OCI-LY1 (cell line): Measurements from ENCODE around the gene TCTN3.
"Not testable (repeated sequence)": the region's sequence is repeated elsewhere in the genome, so short reads cannot be mapped to it uniquely, and the experiment has no call there.

Experiments used
- H2AFZ ChIP-seq: fragments of 200-600 bp; sonication (generic), shearing (Covaris generic); 2 replicates; pipeline ENCODE4 v1.6.0; 2014; ENCODE audit warnings: antibody characterized with exemption, mild to moderate bottlenecking, low read length
- H3F3A ChIP-seq: fragments of 200-600 bp; sonication (generic), shearing (Covaris generic); 2 replicates; pipeline ENCODE4 v1.6.0; 2014; ENCODE audit warnings: mild to moderate bottlenecking, antibody characterized with exemption, low read length, moderate library complexity; ENCODE audit not compliant: insufficient read depth
- H3K27ac ChIP-seq: fragments of 200-600 bp; sonication (generic); 2 replicates; pipeline ENCODE4 v1.5.1; 2014; ENCODE audit warnings: low read length, mixed run types, mild to moderate bottlenecking, low read depth; ENCODE audit not compliant: poor library complexity, severe bottlenecking
- H3K27me3 ChIP-seq: fragments of 200-600 bp; sonication (generic); 2 replicates; pipeline ENCODE4 v1.6.0; 2014; ENCODE audit warnings: antibody characterized with exemption, mild to moderate bottlenecking, low read length, moderate library complexity; ENCODE audit not compliant: insufficient read depth
- H3K36me3 ChIP-seq: fragments of 200-600 bp; sonication (generic); 2 replicates; pipeline ENCODE4 v1.6.1; 2014; ENCODE audit warnings: mild to moderate bottlenecking, antibody characterized with exemption, low read length, moderate library complexity, mixed read lengths; ENCODE audit not compliant: insufficient read depth
- H3K4me1 ChIP-seq: fragments of 200-600 bp; sonication (generic); 2 replicates; pipeline ENCODE4 v1.5.1; 2014; ENCODE audit warnings: mild to moderate bottlenecking, low read length, moderate library complexity; ENCODE audit not compliant: insufficient read depth, severe bottlenecking
- H3K4me2 ChIP-seq: fragments of 200-600 bp; sonication (generic), shearing (Covaris generic); 2 replicates; pipeline ENCODE4 v1.6.1; 2014; ENCODE audit warnings: low read length
- H3K4me3 ChIP-seq: fragments of 200-600 bp; sonication (generic); 2 replicates; pipeline ENCODE4 v1.5.1; 2014; ENCODE audit warnings: low read length, low read depth, mild to moderate bottlenecking, mixed read lengths; ENCODE audit not compliant: poor library complexity, severe bottlenecking
- H3K79me2 ChIP-seq: fragments of 200-600 bp; shearing (Covaris generic); 2 replicates; pipeline ENCODE4 v1.6.1; 2016; ENCODE audit warnings: mixed run types, low read length, mixed read lengths; ENCODE audit not compliant: insufficient read depth
- H3K9ac ChIP-seq: fragments of 200-600 bp; sonication (generic), shearing (Covaris generic); 2 replicates; pipeline ENCODE4 v1.6.1; 2014; ENCODE audit warnings: mild to moderate bottlenecking, low read length, mixed read lengths
- H3K9me2 ChIP-seq: fragments of 200-600 bp; sonication (generic), shearing (Covaris generic); 2 replicates; pipeline ENCODE4 v1.6.1; 2014; ENCODE audit warnings: low read depth, mild to moderate bottlenecking, low read length, mixed read lengths
- H3K9me3 ChIP-seq: fragments of 200-600 bp; shearing (Covaris generic); 2 replicates; pipeline ENCODE4 v1.6.1; 2014; ENCODE audit warnings: low read length, mixed read lengths
- H4K20me1 ChIP-seq: fragments of 200-600 bp; sonication (generic), shearing (Covaris generic); 2 replicates; pipeline ENCODE4 v1.6.0; 2016; ENCODE audit warnings: mild to moderate bottlenecking, low read length; ENCODE audit not compliant: insufficient read depth
- EZH2 ChIP-seq: fragments of 200-600 bp; sonication (generic), shearing (Covaris generic); IDR thresholded peaks from 2 replicates; pipeline ENCODE4 v1.8.0; 2017; ENCODE audit warnings: borderline replicate concordance, mixed run types, mild to moderate bottlenecking, antibody characterized with exemption, low read length, moderate library complexity, mixed read lengths
- TF ChIP-seq, protein P1 (sequence below): fragments of 200-600 bp; sonication (generic), shearing (Covaris generic); IDR thresholded peaks from 2 replicates; pipeline ENCODE4 v1.5.1; 2017; ENCODE audit warnings: mild to moderate bottlenecking, antibody characterized with exemption, low read length, moderate library complexity, mixed read lengths

TCTN3 gene

DNA sequence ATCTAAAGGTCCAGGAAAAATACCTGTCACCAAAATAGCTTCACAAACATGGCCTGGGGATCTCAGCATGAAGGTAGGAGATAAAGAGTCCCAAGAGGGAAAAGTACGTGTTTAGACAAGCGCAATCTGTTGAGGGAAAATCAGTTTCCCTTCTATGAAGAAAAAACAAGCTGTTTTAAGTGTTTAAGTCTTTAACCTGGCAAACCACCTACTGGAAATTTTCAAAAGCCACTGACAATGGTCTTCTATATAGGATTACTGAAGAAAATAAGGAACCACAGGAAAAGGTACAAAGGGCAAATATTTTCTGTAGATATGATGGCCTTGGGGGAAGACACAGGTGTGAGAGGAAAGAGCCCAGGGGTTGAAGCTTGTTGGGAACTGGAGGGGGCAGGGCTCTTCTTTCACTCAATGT lies 58.4 kb downstream of the TCTN3 start:
- H3K36me3 ChIP-seq: peaks cover 49% of the 10 kb centered on the region
- no peaks in the 10 kb centered on the region for H3K4me1 ChIP-seq

DNA sequence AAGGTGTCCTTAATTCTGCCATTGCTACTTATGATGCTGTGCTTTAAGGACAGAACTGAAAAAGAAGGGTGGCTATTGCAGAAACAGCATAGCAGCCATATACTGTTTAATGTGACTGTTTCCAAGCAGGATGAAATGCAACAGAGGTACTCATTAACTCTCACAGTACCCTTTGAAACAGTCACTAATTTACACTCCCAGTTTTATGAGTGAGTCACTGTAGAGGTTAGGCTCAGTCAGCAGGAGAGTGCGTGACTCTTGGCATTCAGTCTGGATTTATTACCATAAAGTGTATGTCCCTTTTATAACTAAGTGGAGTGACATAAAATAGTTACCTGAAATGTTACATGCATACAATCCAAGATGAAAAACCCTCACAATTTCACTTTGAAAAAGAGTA lies 64.9 kb downstream of the TCTN3 start:
- Histone ChIP-seq H3K4me2 (no peak overlapping the region), H2AFZ (no peak overlapping the region), H3K27me3 (no peaks in the 10 kb centered on the region), H3F3A (no peaks in the 10 kb centered on the region), H3K9me2 (no peaks in the 10 kb centered on the region), H3K36me3 (peaks cover 59% of the 10 kb centered on the region), H3K79me2 (no peaks in the 10 kb centered on the region), H3K27ac (no peak overlapping the region), H3K9ac (no peak overlapping the region), H3K9me3 (no peaks in the 10 kb centered on the region), H3K4me1 (no peaks in the 10 kb centered on the region), H4K20me1 (no peaks in the 10 kb centered on the region), H3K4me3 (no peak overlapping the region)
- TF ChIP-seq, protein P1, sequence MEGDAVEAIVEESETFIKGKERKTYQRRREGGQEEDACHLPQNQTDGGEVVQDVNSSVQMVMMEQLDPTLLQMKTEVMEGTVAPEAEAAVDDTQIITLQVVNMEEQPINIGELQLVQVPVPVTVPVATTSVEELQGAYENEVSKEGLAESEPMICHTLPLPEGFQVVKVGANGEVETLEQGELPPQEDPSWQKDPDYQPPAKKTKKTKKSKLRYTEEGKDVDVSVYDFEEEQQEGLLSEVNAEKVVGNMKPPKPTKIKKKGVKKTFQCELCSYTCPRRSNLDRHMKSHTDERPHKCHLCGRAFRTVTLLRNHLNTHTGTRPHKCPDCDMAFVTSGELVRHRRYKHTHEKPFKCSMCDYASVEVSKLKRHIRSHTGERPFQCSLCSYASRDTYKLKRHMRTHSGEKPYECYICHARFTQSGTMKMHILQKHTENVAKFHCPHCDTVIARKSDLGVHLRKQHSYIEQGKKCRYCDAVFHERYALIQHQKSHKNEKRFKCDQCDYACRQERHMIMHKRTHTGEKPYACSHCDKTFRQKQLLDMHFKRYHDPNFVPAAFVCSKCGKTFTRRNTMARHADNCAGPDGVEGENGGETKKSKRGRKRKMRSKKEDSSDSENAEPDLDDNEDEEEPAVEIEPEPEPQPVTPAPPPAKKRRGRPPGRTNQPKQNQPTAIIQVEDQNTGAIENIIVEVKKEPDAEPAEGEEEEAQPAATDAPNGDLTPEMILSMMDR: no peak
- no peak for TF ChIP-seq EZH2

More for the DNA sequence above, 58.4 kb downstream of the TCTN3 start:
- H3K4me2 ChIP-seq: no peak overlapping the region
- H3K4me3 ChIP-seq: no peak overlapping the region
- H3K27ac ChIP-seq: no peak overlapping the region
- no peak overlapping the region for H2AFZ ChIP-seq
- no peaks in the 10 kb centered on the region for H4K20me1 ChIP-seq
- TF ChIP-seq, protein P1: no peak
- no peak for TF ChIP-seq EZH2
- H3K27me3 ChIP-seq: no peaks in the 10 kb centered on the region
- H3K79me2 ChIP-seq: no peaks in the 10 kb centered on the region
- H3K9me2 ChIP-seq: no peaks in the 10 kb centered on the region
- no peak overlapping the region for H3K9ac ChIP-seq
- no peaks in the 10 kb centered on the region for H3K9me3 ChIP-seq
- no peaks in the 10 kb centered on the region for H3F3A ChIP-seq

DNA sequence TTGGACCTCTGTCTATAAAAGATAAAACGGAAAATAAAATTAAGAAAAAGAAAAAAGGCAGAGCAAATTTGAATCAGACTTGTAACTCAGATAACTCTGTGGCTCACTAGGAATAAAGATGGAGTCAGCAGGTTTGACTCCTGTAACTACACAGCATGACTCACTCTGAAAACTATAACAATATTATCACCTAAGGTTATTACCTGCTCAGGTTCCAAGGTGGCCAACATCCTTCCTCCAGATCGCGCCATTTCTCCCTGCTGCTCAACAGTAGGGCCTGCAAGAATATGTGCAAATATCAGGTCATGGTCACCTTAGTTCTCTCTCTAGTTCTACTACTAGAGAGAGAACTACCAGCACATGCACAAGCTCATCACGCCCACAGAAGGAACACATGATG lies 67.2 kb downstream of the TCTN3 start:
- Histone ChIP-seq H4K20me1 (no peaks in the 10 kb centered on the region), H3K9me3 (no peaks in the 10 kb centered on the region), H2AFZ (no peak overlapping the region), H3K4me2 (no peak overlapping the region), H3K27ac (no peak overlapping the region), H3K9ac (no peak overlapping the region), H3K9me2 (no peaks in the 10 kb centered on the region), H3K4me1 (no peaks in the 10 kb centered on the region), H3K4me3 (no peak overlapping the region), H3K36me3 (peaks cover 39% of the 10 kb centered on the region), H3K27me3 (no peaks in the 10 kb centered on the region), H3F3A (no peaks in the 10 kb centered on the region), H3K79me2 (no peaks in the 10 kb centered on the region)
- TF ChIP-seq EZH2: no peak
- TF ChIP-seq, protein P1: no peak

DNA sequence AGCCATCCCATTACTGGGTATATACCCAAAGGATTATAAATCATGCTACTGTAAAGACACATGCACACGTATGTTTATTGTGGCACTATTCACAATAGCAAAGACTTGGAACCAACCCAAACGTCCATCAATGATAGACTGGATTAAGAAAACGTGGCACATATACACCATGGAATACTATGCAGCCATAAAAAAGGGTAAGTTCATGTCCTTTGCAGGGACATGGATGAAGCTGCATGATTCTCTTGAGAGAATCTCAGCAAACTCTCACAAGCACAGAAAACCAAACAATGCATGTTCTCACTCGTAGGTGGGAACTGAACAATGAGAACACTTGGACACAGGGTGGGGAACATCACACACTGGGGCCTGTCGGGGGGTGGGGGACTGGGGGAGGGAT lies 73.3 kb downstream of the TCTN3 start:
- not testable (repeated sequence) for H3K27me3 ChIP-seq, H3K4me2 ChIP-seq, H4K20me1 ChIP-seq, H3K9me3 ChIP-seq, H3K27ac ChIP-seq, H3F3A ChIP-seq, H3K4me3 ChIP-seq, H3K9ac ChIP-seq, H3K79me2 ChIP-seq, H2AFZ ChIP-seq, H3K9me2 ChIP-seq, H3K4me1 ChIP-seq
- peaks cover 34% of the 10 kb centered on the region for H3K36me3 ChIP-seq
